Glutamatergic neuron (in vitro differentiated cells): ENCODE results near the gene ACAD11. TPM values are rescaled to one million over a fixed set of nuclear protein-coding genes. Genes with fewer than 3 reads are reported as not detected.

Experiments
- DNase-seq: peaks from one replicate; pipeline ENCODE4 v3.0.0; 2022
- H3K27ac Mint-ChIP-seq: one replicate; pipeline ENCODE4 v1.8.0; 2020; ENCODE audit warnings: mild to moderate bottlenecking, mixed read lengths, inconsistent platforms; ENCODE audit not compliant: unreplicated experiment
- H3K27me3 Mint-ChIP-seq: one replicate; pipeline ENCODE4 v1.8.0; 2020; ENCODE audit warnings: mild to moderate bottlenecking, moderate library complexity, mixed read lengths, inconsistent platforms; ENCODE audit not compliant: unreplicated experiment
- H3K36me3 Mint-ChIP-seq: one replicate; pipeline ENCODE4 v1.8.0; 2020; ENCODE audit warnings: mild to moderate bottlenecking, mixed read lengths, inconsistent platforms; ENCODE audit not compliant: unreplicated experiment
- H3K4me1 Mint-ChIP-seq: one replicate; pipeline ENCODE4 v1.8.0; 2020; ENCODE audit warnings: mild to moderate bottlenecking, low read depth, mixed read lengths, inconsistent platforms; ENCODE audit not compliant: unreplicated experiment
- H3K4me3 Mint-ChIP-seq: one replicate; pipeline ENCODE4 v1.8.0; 2020; ENCODE audit warnings: mild to moderate bottlenecking, mixed read lengths, inconsistent platforms; ENCODE audit not compliant: unreplicated experiment
- H3K9me3 Mint-ChIP-seq: one replicate; pipeline ENCODE4 v1.8.0; 2020; ENCODE audit warnings: mild to moderate bottlenecking, moderate library complexity, mixed read lengths, inconsistent platforms; ENCODE audit not compliant: unreplicated experiment
- CTCF ChIP-seq: fragments of 200-600 bp; sonication (generic); IDR thresholded peaks from one replicate; pipeline ENCODE4 v1.5.0; 2021; ENCODE audit not compliant: partially characterized antibody, unreplicated experiment
- total RNA-seq: library from RNA; stranded (reverse); fragmentation: NEBNext Ultra II Directional; extraction: Animal tissue kit (Norgen Biotek cat#: 25700); gene quantifications from one replicate; pipeline ENCODE4 v1.2.1, GENCODE V29; 2021; ENCODE audit not compliant: unreplicated experiment

The ACAD11 gene
- total RNA-seq, 1 donor from 2014 or later, result 9.4 TPM

- Mint-ChIP-seq H3K4me1 (no peaks in the 10 kb centered on the region), H3K27ac (no peak overlapping the region), H3K9me3 (peaks cover 1% of the 10 kb centered on the region), H3K4me3 (no peak overlapping the region), H3K36me3 (no peaks in the 10 kb centered on the region), H3K27me3 (no peaks in the 10 kb centered on the region)
- no peak for DNase-seq
- no peak for TF ChIP-seq CTCF
Observed at GRCh38 chr3:132545471-132545870, 114.1 kb downstream of the ACAD11 start.

- DNase-seq, result no peak
Observed at GRCh38 chr3:132544130-132544529, 115.5 kb downstream of the ACAD11 start.

GRCh38 chr3:132543011-132543739, 116.4 kb downstream of the ACAD11 start:
- no peak overlapping the region for H3K27ac Mint-ChIP-seq
- no peak for TF ChIP-seq CTCF

More at GRCh38 chr3:132544130-132544529, 115.5 kb downstream of the ACAD11 start:
- H3K4me3 Mint-ChIP-seq, result no peak overlapping the region
- H3K27me3 Mint-ChIP-seq, result no peaks in the 10 kb centered on the region
- H3K9me3 Mint-ChIP-seq, result peaks cover 1% of the 10 kb centered on the region
- no peaks in the 10 kb centered on the region for H3K4me1 Mint-ChIP-seq
- no peak for TF ChIP-seq CTCF
- no peaks in the 10 kb centered on the region for H3K36me3 Mint-ChIP-seq
- H3K27ac Mint-ChIP-seq, result no peak overlapping the region

GRCh38 chr3:132542577-132542976, 117.0 kb downstream of the ACAD11 start:
- Mint-ChIP-seq H3K36me3 (no peaks in the 10 kb centered on the region), H3K4me3 (no peak overlapping the region), H3K9me3 (no peaks in the 10 kb centered on the region), H3K4me1 (no peaks in the 10 kb centered on the region), H3K27me3 (no peaks in the 10 kb centered on the region), H3K27ac (no peak overlapping the region)
- no peak for DNase-seq
- no peak for TF ChIP-seq CTCF

More at GRCh38 chr3:132543011-132543739, 116.4 kb downstream of the ACAD11 start:
- DNase-seq, result no peak
- H3K9me3 Mint-ChIP-seq, result peaks cover under 1% of the 10 kb centered on the region
- no peaks in the 10 kb centered on the region for H3K4me1 Mint-ChIP-seq
- no peaks in the 10 kb centered on the region for H3K36me3 Mint-ChIP-seq
- H3K4me3 Mint-ChIP-seq, result no peak overlapping the region
- H3K27me3 Mint-ChIP-seq, result no peaks in the 10 kb centered on the region

GRCh38 chr3:132539681-132540080, 119.9 kb downstream of the ACAD11 start:
- H3K9me3 Mint-ChIP-seq, result no peaks in the 10 kb centered on the region
- no peak for TF ChIP-seq CTCF
- no peaks in the 10 kb centered on the region for H3K27me3 Mint-ChIP-seq
- no peak overlapping the region for H3K4me3 Mint-ChIP-seq
- no peaks in the 10 kb centered on the region for H3K36me3 Mint-ChIP-seq
- H3K27ac Mint-ChIP-seq, result no peak overlapping the region
- no peak for DNase-seq
- no peaks in the 10 kb centered on the region for H3K4me1 Mint-ChIP-seq
